PC-3 (cell line): Measurements from ENCODE around the gene CKMT1B.
"Not testable (repeated sequence)": the region's sequence is repeated elsewhere in the genome, so short reads cannot be mapped to it uniquely, and the experiment has no call there.

Experiments
- EZH2 ChIP-seq: fragments of 300-600 bp; sonication (generic); IDR thresholded peaks from one replicate; pipeline ENCODE4 v1.6.1; 2017; ENCODE audit warnings: antibody characterized with exemption, mild to moderate bottlenecking, low read length; ENCODE audit not compliant: unreplicated experiment
- EZH2phosphoT487 ChIP-seq: fragments of 300-600 bp; sonication (generic); IDR thresholded peaks from 2 replicates; pipeline ENCODE4 v1.6.1; 2018; ENCODE audit warnings: mild to moderate bottlenecking, antibody characterized with exemption, low read length, borderline replicate concordance
- TF ChIP-seq, protein P1 (sequence below): fragments of 300-600 bp; sonication (generic); conservative IDR thresholded peaks from 2 replicates; pipeline ENCODE4 v1.5.1; 2017; ENCODE audit warnings: antibody characterized with exemption, low read depth, mild to moderate bottlenecking, low read length

DNA sequence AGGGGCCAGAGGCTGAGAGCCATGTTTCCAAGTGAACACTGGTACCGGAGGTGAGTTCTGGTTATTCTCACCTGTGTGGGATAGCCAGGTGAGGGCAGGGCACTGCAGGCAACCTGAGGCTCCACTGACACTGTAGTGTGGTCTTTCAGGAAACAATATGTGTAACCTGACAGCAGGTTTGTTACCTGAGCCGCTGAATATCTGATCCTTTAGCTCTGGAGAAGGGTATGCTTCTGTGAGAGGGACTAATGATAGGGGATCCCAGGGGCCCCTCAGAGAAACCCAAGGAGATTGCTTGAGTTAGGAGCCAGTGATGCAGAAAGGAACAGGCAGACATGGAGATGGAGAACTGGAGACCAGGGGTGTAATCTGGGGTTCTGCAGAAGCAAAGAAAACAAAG is 24.9 kb downstream of the CKMT1B start, which contains the start of gene STRC:
- TF ChIP-seq, protein P1, sequence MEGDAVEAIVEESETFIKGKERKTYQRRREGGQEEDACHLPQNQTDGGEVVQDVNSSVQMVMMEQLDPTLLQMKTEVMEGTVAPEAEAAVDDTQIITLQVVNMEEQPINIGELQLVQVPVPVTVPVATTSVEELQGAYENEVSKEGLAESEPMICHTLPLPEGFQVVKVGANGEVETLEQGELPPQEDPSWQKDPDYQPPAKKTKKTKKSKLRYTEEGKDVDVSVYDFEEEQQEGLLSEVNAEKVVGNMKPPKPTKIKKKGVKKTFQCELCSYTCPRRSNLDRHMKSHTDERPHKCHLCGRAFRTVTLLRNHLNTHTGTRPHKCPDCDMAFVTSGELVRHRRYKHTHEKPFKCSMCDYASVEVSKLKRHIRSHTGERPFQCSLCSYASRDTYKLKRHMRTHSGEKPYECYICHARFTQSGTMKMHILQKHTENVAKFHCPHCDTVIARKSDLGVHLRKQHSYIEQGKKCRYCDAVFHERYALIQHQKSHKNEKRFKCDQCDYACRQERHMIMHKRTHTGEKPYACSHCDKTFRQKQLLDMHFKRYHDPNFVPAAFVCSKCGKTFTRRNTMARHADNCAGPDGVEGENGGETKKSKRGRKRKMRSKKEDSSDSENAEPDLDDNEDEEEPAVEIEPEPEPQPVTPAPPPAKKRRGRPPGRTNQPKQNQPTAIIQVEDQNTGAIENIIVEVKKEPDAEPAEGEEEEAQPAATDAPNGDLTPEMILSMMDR: not testable (repeated sequence)
- not testable (repeated sequence) for TF ChIP-seq EZH2phosphoT487, EZH2
